WTC11 (cell line): Measurements from ENCODE around the gene CAMKMT. TPM values are rescaled to one million over a fixed set of nuclear protein-coding genes. Genes with fewer than 3 reads are reported as not detected.

Source experiments
- ATAC-seq: fragments of 200-7000 bp; cut with Tn5 transposase; 2 replicates; pipeline ENCODE4 v1.10.0; 2021; ENCODE audit warnings: mild to moderate bottlenecking, moderate library complexity
- CTCF ChIA-PET: fragments of 300-600 bp; sonication (Branson Sonifier 250); formaldehyde crosslinking; loops from one replicate; lab custom pipeline; 2021; ENCODE audit warnings: antibody characterized with exemption; lab: Charles Lee
- POLR2A ChIA-PET: fragments of 350-600 bp; sonication (Branson Sonifier 250); formaldehyde crosslinking; loops from one replicate; lab custom pipeline; 2021; ENCODE audit warnings: antibody characterized with exemption; lab: Charles Lee
- DNase-seq: peaks from one replicate; pipeline ENCODE4 v3.0.0; 2021; ENCODE audit warnings: low spot score
- H3K27ac Mint-ChIP-seq: 2 replicates; pipeline ENCODE4 v1.8.0; 2021; ENCODE audit warnings: mixed read lengths
- H3K27me3 Mint-ChIP-seq: 2 replicates; pipeline ENCODE4 v1.8.0; 2021; ENCODE audit warnings: low read depth, mild to moderate bottlenecking, moderate library complexity, mixed read lengths
- H3K36me3 Mint-ChIP-seq: 2 replicates; pipeline ENCODE4 v1.8.0; 2021; ENCODE audit warnings: mixed read lengths
- H3K4me1 Mint-ChIP-seq: 2 replicates; pipeline ENCODE4 v1.8.0; 2022; ENCODE audit warnings: mixed read lengths
- H3K4me3 Mint-ChIP-seq: 2 replicates; pipeline ENCODE4 v1.8.0; 2021; ENCODE audit warnings: mild to moderate bottlenecking, moderate library complexity, mixed read lengths
- H3K9me3 Mint-ChIP-seq: 2 replicates; pipeline ENCODE4 v1.8.0; 2021; ENCODE audit warnings: mixed read lengths
- AR ChIP-seq: fragments of 250-450 bp; sonication (Bioruptor Pico); IDR thresholded peaks from 2 replicates; pipeline ENCODE4 v1.9.0; 2021; ENCODE audit warnings: mild to moderate bottlenecking
- ATF6 ChIP-seq: sonication (generic); formaldehyde crosslinking; IDR thresholded peaks from 2 replicates; pipeline ENCODE4 v1.8.1; 2023; ENCODE audit warnings: mild to moderate bottlenecking, missing genetic modification reagents
- CREM ChIP-seq: sonication (generic); formaldehyde crosslinking; IDR thresholded peaks from 2 replicates; pipeline ENCODE4 v1.8.1; 2022; ENCODE audit warnings: mild to moderate bottlenecking, missing genetic modification reagents, moderate library complexity
- FOXK1 ChIP-seq: sonication (generic); formaldehyde crosslinking; IDR thresholded peaks from 2 replicates; pipeline ENCODE4 v1.8.0; 2022; ENCODE audit warnings: mild to moderate bottlenecking, moderate library complexity, missing genetic modification reagents
- GRHL2 ChIP-seq: fragments of 250-450 bp; sonication (Bioruptor Pico); IDR thresholded peaks from 2 replicates; pipeline ENCODE4 v1.8.0; 2022; ENCODE audit warnings: mild to moderate bottlenecking, moderate library complexity; ENCODE audit not compliant: insufficient replicate concordance, severe bottlenecking
- GTF2I ChIP-seq: fragments of 250-450 bp; sonication (Bioruptor Pico); conservative IDR thresholded peaks from 2 replicates; pipeline ENCODE4 v1.4.0; 2021; ENCODE audit warnings: mild to moderate bottlenecking
- JAZF1 ChIP-seq: fragments of 250-450 bp; sonication (Bioruptor Pico); IDR thresholded peaks from 2 replicates; pipeline ENCODE4 v1.9.0; 2021; ENCODE audit warnings: moderate library complexity, mild to moderate bottlenecking, inconsistent platforms
- MAX ChIP-seq: sonication (generic); formaldehyde crosslinking; IDR thresholded peaks from 2 replicates; pipeline ENCODE4 v1.8.0; 2022; ENCODE audit warnings: mild to moderate bottlenecking, missing genetic modification reagents
- MXD4 ChIP-seq: fragments of 250-450 bp; sonication (Bioruptor Pico); IDR thresholded peaks from 2 replicates; pipeline ENCODE4 v1.8.0; 2021; ENCODE audit warnings: mild to moderate bottlenecking, moderate library complexity, borderline replicate concordance
- MYBL2 ChIP-seq: sonication (generic); formaldehyde crosslinking; IDR thresholded peaks from 2 replicates; pipeline ENCODE4 v1.8.1; 2023; ENCODE audit warnings: mild to moderate bottlenecking, moderate library complexity, missing genetic modification reagents
- NR1H2 ChIP-seq: sonication (generic); formaldehyde crosslinking; IDR thresholded peaks from 2 replicates; pipeline ENCODE4 v1.9.0; 2021; ENCODE audit warnings: mild to moderate bottlenecking, moderate library complexity, missing genetic modification reagents
- NR2C2 ChIP-seq: sonication (generic); formaldehyde crosslinking; IDR thresholded peaks from 2 replicates; pipeline ENCODE4 v1.8.0; 2022; ENCODE audit warnings: mild to moderate bottlenecking, missing genetic modification reagents
- PRDM15 ChIP-seq: sonication (generic); formaldehyde crosslinking; IDR thresholded peaks from 2 replicates; pipeline ENCODE4 v1.8.0; 2022; ENCODE audit warnings: missing genetic modification reagents
- TCF7 ChIP-seq: sonication (generic); formaldehyde crosslinking; IDR thresholded peaks from 2 replicates; pipeline ENCODE4 v1.8.0; 2022; ENCODE audit warnings: mild to moderate bottlenecking, low read depth, missing genetic modification reagents, moderate library complexity
- ZNF121 ChIP-seq: sonication (generic); formaldehyde crosslinking; IDR thresholded peaks from 2 replicates; pipeline ENCODE4 v1.8.0; 2023; ENCODE audit warnings: missing genetic modification reagents
- ZNF281 ChIP-seq: sonication (generic); formaldehyde crosslinking; IDR thresholded peaks from 2 replicates; pipeline ENCODE4 v1.8.0; 2023; ENCODE audit warnings: mild to moderate bottlenecking, missing genetic modification reagents
- ZNF416 ChIP-seq: fragments of 250-450 bp; sonication (Bioruptor Pico); IDR thresholded peaks from 2 replicates; pipeline ENCODE4 v1.9.0; 2021; ENCODE audit warnings: mild to moderate bottlenecking, inconsistent platforms
- ZNF532 ChIP-seq: fragments of 250-450 bp; sonication (Bioruptor Pico); IDR thresholded peaks from 2 replicates; pipeline ENCODE4 v1.9.0; 2021; ENCODE audit warnings: mild to moderate bottlenecking, borderline replicate concordance
- total RNA-seq: library from RNA; stranded (reverse); gene quantifications from 3 replicates; pipeline ENCODE4 v1.2.3, GENCODE V29; 2021

CAMKMT gene
- total RNA-seq, 1 experiment from 2014 or later: 20.6 TPM

GRCh38 chr2:44802777-44803424 lies 441.2 kb downstream of the CAMKMT start (continued):
- TF ChIP-seq ATF6 (CRISPR knock-in tag) (no peak), MXD4 (CRISPR knock-in tag) (no peak), ZNF416 (no peak), GRHL2 (CRISPR knock-in tag) (no peak), MAX (CRISPR knock-in tag) (peak; percentile 44; the same call in 1 of the 2 replicates)

- Mint-ChIP-seq H3K4me1 (peaks cover 67% of the 10 kb centered on the region), H3K9me3 (no peaks in the 10 kb centered on the region), H3K27ac (peak overlapping the region; percentile 38; the same call in 1 of the 2 replicates), H3K36me3 (no peaks in the 10 kb centered on the region), H3K27me3 (peaks cover 45% of the 10 kb centered on the region), H3K4me3 (peak overlapping the region; percentile 41)
- DNase-seq (no peak), ATAC-seq (no peak)
- ChIA-PET CTCF (interaction anchor here (1.0 to 2.6 kb wide), 5 partner anchors 14 to 325 kb away, joined by 3 to 9 read pairs (median 6); no protein-coding TSS in a partner anchor), POLR2A (interaction anchor here (1.8 kb wide), 1 partner anchor 15 kb away, joined by 6 read pairs; no protein-coding TSS in a partner anchor)
- no peak for TF ChIP-seq ZNF532 (CRISPR knock-in tag)
- TF ChIP-seq AR: no peak
- no peak for TF ChIP-seq ZNF281 (CRISPR knock-in tag)
- TF ChIP-seq NR1H2: no peak
- no peak for TF ChIP-seq NR2C2 (CRISPR knock-in tag)
- no peak for TF ChIP-seq JAZF1
- no peak for TF ChIP-seq CREM (CRISPR knock-in tag)
- no peak for TF ChIP-seq GTF2I
- TF ChIP-seq PRDM15 (CRISPR knock-in tag): peak; percentile 17; the same call in 1 of the 2 replicates
- no peak for TF ChIP-seq TCF7 (CRISPR knock-in tag)
- TF ChIP-seq MYBL2 (CRISPR knock-in tag): no peak
- TF ChIP-seq FOXK1 (CRISPR knock-in tag): no peak
- no peak for TF ChIP-seq ZNF121 (CRISPR knock-in tag)
These were observed 442.9 kb downstream of the CAMKMT start for GRCh38 chr2:44804406-44805265.
